ENCODE results near the gene RHOB. TPM values are rescaled to one million over a fixed set of nuclear protein-coding genes. Genes with fewer than 3 reads are reported as not detected.
A peak's percentile ranks its signal among the peaks of the same experiment; 100 is the strongest.

Gene RHOB
- total and polyA plus RNA-seq, 2 donors (not counting 1 experiment from before 2014, with no cell fraction given) = 63.0 to 1,037 TPM

DNA sequence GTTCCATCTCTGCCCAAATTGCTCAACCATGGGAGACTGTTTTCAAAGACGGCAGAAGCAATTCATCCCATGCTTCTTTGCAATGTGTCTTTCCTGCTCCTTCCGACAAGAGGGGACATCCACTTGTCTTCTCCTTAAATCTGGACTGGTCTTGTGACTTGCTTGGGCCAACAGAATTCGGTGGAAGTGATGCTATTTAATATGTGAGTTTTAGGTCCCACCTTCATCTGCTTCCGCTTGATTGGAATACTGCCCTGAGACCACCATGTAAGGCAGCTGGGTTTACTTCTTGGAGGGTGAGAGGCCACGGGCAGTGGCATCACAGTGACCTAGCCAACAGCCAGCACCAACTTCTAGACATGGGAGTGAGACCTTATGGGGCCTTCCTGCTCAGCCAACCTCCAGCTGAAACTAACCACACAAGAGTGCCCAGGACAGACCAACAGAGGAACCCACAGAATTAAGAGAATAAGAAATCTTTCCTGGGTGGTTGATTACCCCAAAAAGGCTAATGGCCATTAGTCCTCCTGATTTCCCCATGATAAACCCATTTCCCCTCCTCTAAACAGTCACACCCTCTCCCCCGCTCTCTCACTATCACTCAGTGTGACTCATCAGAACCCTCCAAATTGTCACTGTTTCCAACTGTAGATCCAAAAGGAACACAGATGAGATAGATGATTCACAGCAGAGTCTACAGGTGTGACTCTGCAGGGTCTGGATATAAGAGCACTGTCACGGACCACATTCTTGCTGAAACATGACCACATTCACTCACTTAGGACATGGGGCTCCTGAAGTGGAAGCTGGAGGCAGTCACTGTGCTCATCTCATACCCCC lies 16.2 kb upstream of the RHOB start:
- H3K27ac ChIP-seq (ENCODE audit: low read length in 2 of 2) = no peak overlapping the region
- H3K4me3 Mint-ChIP-seq = no peak overlapping the region
- intact Hi-C loops (cut with micrococcal nuclease) = no loop called here
- ATAC-seq (ENCODE audit: low read depth) = no peak
- H3K9me3 ChIP-seq (ENCODE audit: control extremely low read depth in 1 of 3, control insufficient read depth in 2 of 3, insufficient read depth in 1 of 3, low read length in 2 of 3) = peaks cover 0 to 3% (median 0%) of the 10 kb centered on the region in 3 donors
- peaks cover 37 to 54% of the 10 kb centered on the region in 2 donors for H3K4me1 ChIP-seq (ENCODE audit: control insufficient read depth in 2 of 2, insufficient read depth in 2 of 2, low read length in 2 of 2)
- peak overlapping the region; percentile 43 for H3K27ac Mint-ChIP-seq
- H3K27me3 Mint-ChIP-seq = peaks cover 3% of the 10 kb centered on the region
- H3K9ac ChIP-seq (ENCODE audit: low read length) = no peak overlapping the region
- no peak for TF ChIP-seq EZH2 (IDR thresholded peaks at IDR 0.05; ENCODE audit: borderline replicate concordance, insufficient read depth, low read depth, low read length, poor library complexity, severe bottlenecking)
- TF ChIP-seq, protein P1, sequence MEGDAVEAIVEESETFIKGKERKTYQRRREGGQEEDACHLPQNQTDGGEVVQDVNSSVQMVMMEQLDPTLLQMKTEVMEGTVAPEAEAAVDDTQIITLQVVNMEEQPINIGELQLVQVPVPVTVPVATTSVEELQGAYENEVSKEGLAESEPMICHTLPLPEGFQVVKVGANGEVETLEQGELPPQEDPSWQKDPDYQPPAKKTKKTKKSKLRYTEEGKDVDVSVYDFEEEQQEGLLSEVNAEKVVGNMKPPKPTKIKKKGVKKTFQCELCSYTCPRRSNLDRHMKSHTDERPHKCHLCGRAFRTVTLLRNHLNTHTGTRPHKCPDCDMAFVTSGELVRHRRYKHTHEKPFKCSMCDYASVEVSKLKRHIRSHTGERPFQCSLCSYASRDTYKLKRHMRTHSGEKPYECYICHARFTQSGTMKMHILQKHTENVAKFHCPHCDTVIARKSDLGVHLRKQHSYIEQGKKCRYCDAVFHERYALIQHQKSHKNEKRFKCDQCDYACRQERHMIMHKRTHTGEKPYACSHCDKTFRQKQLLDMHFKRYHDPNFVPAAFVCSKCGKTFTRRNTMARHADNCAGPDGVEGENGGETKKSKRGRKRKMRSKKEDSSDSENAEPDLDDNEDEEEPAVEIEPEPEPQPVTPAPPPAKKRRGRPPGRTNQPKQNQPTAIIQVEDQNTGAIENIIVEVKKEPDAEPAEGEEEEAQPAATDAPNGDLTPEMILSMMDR (IDR thresholded peaks at IDR 0.05) = no peak
- DNase-seq = no peak
- H3K36me3 ChIP-seq (replicated peaks in 1 of 2; ENCODE audit: control extremely low read depth in 1 of 2, control insufficient read depth in 1 of 2, extremely low read depth in 1 of 2, insufficient read depth in 2 of 2, low read length in 1 of 2) = no peaks in the 10 kb centered on the region
- H3K27me3 ChIP-seq (replicated peaks in 1 of 4; ENCODE audit: control extremely low read depth in 1 of 4, control insufficient read depth in 3 of 4, insufficient read depth in 4 of 4, low read length in 3 of 4) = peaks cover 0 to 7% (median 0%) of the 10 kb centered on the region in 4 experiments
- H2AFZ ChIP-seq (ENCODE audit: insufficient read depth, low read depth, low read length, poor library complexity, severe bottlenecking) = no peak overlapping the region
- CTCF ChIA-PET = interaction anchor here (1.0 to 13.1 kb wide), 8 partner anchors 10 to 223 kb away, joined by 3 to 148 read pairs (median 6); partner anchors contain the start of gene RHOB
- H3K4me2 ChIP-seq (replicated peaks; ENCODE audit: low read depth, low read length, poor library complexity, severe bottlenecking) = no peak overlapping the region
- no peaks in the 10 kb centered on the region for H3K9me3 Mint-ChIP-seq (ENCODE audit: insufficient read depth)
- 89% methylated on average over 7 of the region's 7 CpGs for WGBS (ENCODE audit: insufficient coverage)
- no peaks in the 10 kb centered on the region for H4K20me1 ChIP-seq (ENCODE audit: control insufficient read depth, insufficient read depth, low read length, poor library complexity, severe bottlenecking)
- no peaks in the 10 kb centered on the region for H3K79me2 ChIP-seq (ENCODE audit: control insufficient read depth, insufficient read depth, low read length)
- H3K4me1 Mint-ChIP-seq = peaks cover 43% of the 10 kb centered on the region
- POLR2A ChIA-PET = interaction anchor here (1.0 to 1.4 kb wide), 3 partner anchors 16 to 220 kb away, joined by 3 to 8 read pairs (median 3); partner anchors contain the start of genes HS1BP3 and RHOB
- H3K4me3 ChIP-seq (ENCODE audit: control extremely low read depth in 1 of 5, extremely low read depth in 1 of 5, insufficient read depth in 1 of 5, low read depth in 2 of 5, low read length in 4 of 5) = no peak overlapping the region

DNA sequence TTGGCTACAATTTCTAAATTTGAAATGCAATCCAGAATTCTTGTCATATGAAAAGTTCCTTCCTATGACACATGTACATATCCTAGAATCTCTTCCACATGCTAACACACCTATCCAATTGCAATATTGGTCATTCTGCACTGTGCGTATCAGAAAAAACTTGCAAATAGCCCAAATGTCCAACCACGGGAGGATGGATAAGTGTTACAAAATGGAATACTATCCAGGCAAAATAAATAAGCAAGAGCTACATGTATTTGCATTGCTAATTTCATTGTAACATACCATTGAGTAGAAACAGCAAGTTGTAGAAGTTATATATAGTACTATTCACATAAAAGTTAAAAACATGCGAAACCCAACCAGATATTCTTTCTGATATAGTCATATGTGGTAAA lies 15.6 kb upstream of the RHOB start:
- H3K27me3 Mint-ChIP-seq = peaks cover 3% of the 10 kb centered on the region
- no peaks in the 10 kb centered on the region for H3K79me2 ChIP-seq (ENCODE audit: control insufficient read depth, insufficient read depth, low read length)
- intact Hi-C loops (cut with micrococcal nuclease) = no loop called here
- ChIA-PET POLR2A (interaction anchor here (1.4 kb wide), 1 partner anchor 15 kb away, joined by 8 read pairs; the partner anchor contains the start of gene RHOB), CTCF (interaction anchor here (1.0 to 13.1 kb wide), 4 partner anchors 10 to 204 kb away, joined by 4 to 148 read pairs (median 6); no protein-coding TSS in a partner anchor)
- WGBS (ENCODE audit: insufficient coverage) = no CpG with 5 or more reads among the region's 3 CpGs
- H3K27ac Mint-ChIP-seq = no peak overlapping the region
- no peak overlapping the region for H3K9ac ChIP-seq (ENCODE audit: low read length)
- H3K4me1 Mint-ChIP-seq = peaks cover 36% of the 10 kb centered on the region
- H3K4me3 ChIP-seq (ENCODE audit: control extremely low read depth in 1 of 5, extremely low read depth in 1 of 5, insufficient read depth in 1 of 5, low read depth in 2 of 5, low read length in 4 of 5) = no peak overlapping the region
- H3K4me1 ChIP-seq (ENCODE audit: control insufficient read depth in 2 of 2, insufficient read depth in 2 of 2, low read length in 2 of 2) = peaks cover 30 to 48% of the 10 kb centered on the region in 2 donors
- H4K20me1 ChIP-seq (ENCODE audit: control insufficient read depth, insufficient read depth, low read length, poor library complexity, severe bottlenecking) = no peaks in the 10 kb centered on the region
- peaks cover 0 to 7% (median 2%) of the 10 kb centered on the region in 4 experiments for H3K27me3 ChIP-seq (replicated peaks in 1 of 4; ENCODE audit: control extremely low read depth in 1 of 4, control insufficient read depth in 3 of 4, insufficient read depth in 4 of 4, low read length in 3 of 4)
- H2AFZ ChIP-seq (ENCODE audit: insufficient read depth, low read depth, low read length, poor library complexity, severe bottlenecking) = no peak overlapping the region
- H3K9me3 Mint-ChIP-seq (ENCODE audit: insufficient read depth) = no peaks in the 10 kb centered on the region
- peaks cover 0 to 3% (median 0%) of the 10 kb centered on the region in 3 donors for H3K9me3 ChIP-seq (ENCODE audit: control extremely low read depth in 1 of 3, control insufficient read depth in 2 of 3, insufficient read depth in 1 of 3, low read length in 2 of 3)
- DNase-seq (no peak), ATAC-seq (ENCODE audit: low read depth) (no peak)
- no peak overlapping the region for H3K4me3 Mint-ChIP-seq
- H3K27ac ChIP-seq (ENCODE audit: low read length in 2 of 2) = no peak overlapping the region
- H3K36me3 ChIP-seq (replicated peaks in 1 of 2; ENCODE audit: control extremely low read depth in 1 of 2, control insufficient read depth in 1 of 2, extremely low read depth in 1 of 2, insufficient read depth in 2 of 2, low read length in 1 of 2) = no peaks in the 10 kb centered on the region
- H3K4me2 ChIP-seq (replicated peaks; ENCODE audit: low read depth, low read length, poor library complexity, severe bottlenecking) = no peak overlapping the region
- TF ChIP-seq EZH2 (IDR thresholded peaks at IDR 0.05; ENCODE audit: borderline replicate concordance, insufficient read depth, low read depth, low read length, poor library complexity, severe bottlenecking) = no peak
- TF ChIP-seq, protein P1 (IDR thresholded peaks at IDR 0.05) = no peak
